Measurements from ENCODE around the gene SLC17A7.

Gene SLC17A7

GRCh38 chr19:49421039-49421877 lies 20.1 kb downstream of the SLC17A7 start:
- no peak for TF ChIP-seq OSR1 (CRISPR knock-in tag; IDR thresholded peaks at IDR 0.05)
- no peak for TF ChIP-seq POU6F1 (CRISPR knock-in tag; IDR thresholded peaks at IDR 0.05; ENCODE audit: borderline replicate concordance, low read depth)
- TF ChIP-seq ZNF70 (CRISPR knock-in tag; IDR thresholded peaks at IDR 0.05) = no peak
- no peak for TF ChIP-seq ZFP30 (CRISPR knock-in tag; IDR thresholded peaks at IDR 0.05)
- no peak for TF ChIP-seq CSDC2 (CRISPR knock-in tag; IDR thresholded peaks at IDR 0.05)
- no peak for TF ChIP-seq CREB5 (CRISPR knock-in tag; IDR thresholded peaks at IDR 0.05; ENCODE audit: low read depth)
- no peak for TF ChIP-seq PATZ1 (CRISPR knock-in tag; IDR thresholded peaks at IDR 0.05; ENCODE audit: borderline replicate concordance)
- TF ChIP-seq ARNTL (CRISPR knock-in tag; IDR thresholded peaks at IDR 0.05; ENCODE audit: borderline replicate concordance, low read depth) = no peak
- no peak for TF ChIP-seq BACH2 (CRISPR knock-in tag; IDR thresholded peaks at IDR 0.05; ENCODE audit: borderline replicate concordance)
- no peak for TF ChIP-seq TSHZ2 (CRISPR knock-in tag; IDR thresholded peaks at IDR 0.05)
- peak; percentile 53 for ATAC-seq

- no peak for ATAC-seq
- TF ChIP-seq ZC3H10 (CRISPR knock-in tag; IDR thresholded peaks at IDR 0.05) = no peak
- no peak for TF ChIP-seq ZNF565 (CRISPR knock-in tag; conservative IDR thresholded peaks at IDR 0.05; ENCODE audit: low read depth)
- TF ChIP-seq OSR1 (CRISPR knock-in tag; IDR thresholded peaks at IDR 0.05) = no peak
- no peak for TF ChIP-seq PPARA (CRISPR knock-in tag; IDR thresholded peaks at IDR 0.05; ENCODE audit: borderline replicate concordance)
Observed at GRCh38 chr19:49420227-49420626, 21.1 kb downstream of the SLC17A7 start.

- TF ChIP-seq CREB5 (CRISPR knock-in tag; IDR thresholded peaks at IDR 0.05; ENCODE audit: low read depth) (no peak), POU6F1 (CRISPR knock-in tag; IDR thresholded peaks at IDR 0.05; ENCODE audit: borderline replicate concordance, low read depth) (no peak), CSRNP3 (CRISPR knock-in tag; IDR thresholded peaks at IDR 0.05) (no peak)
- no peak for ATAC-seq
Observed at GRCh38 chr19:49419173-49419572, 22.2 kb downstream of the SLC17A7 start.
